ENCODE results near the gene KCNMB4. TPM values are rescaled to one million over a fixed set of nuclear protein-coding genes. Genes with fewer than 3 reads are reported as not detected.
"Not testable (repeated sequence)": the region's sequence is repeated elsewhere in the genome, so short reads cannot be mapped to it uniquely, and the experiment has no call there.

Gene KCNMB4
- total RNA-seq, 1 experiment from 2014 or later = 0.23 TPM

DNA sequence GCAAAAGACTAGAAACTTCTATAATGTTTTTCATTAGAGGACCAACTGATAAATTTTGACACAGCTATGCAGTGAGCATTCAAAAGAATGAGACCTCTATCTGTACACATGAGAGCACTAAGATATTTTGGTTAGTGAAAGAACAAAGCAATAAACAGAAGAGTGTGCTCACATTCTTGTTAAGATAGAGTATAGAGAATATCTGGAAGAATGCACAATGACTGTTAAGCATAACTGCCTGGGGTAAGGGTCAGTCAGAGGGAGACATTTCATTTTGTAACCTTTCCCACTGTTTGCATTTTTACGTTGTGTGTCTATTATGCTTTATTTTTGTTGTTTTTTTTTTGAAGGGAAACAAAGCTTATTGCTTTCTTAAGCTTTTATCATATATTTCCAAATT lies 20.7 kb downstream of the KCNMB4 start:
- no peaks in the 10 kb centered on the region for H3K4me1 ChIP-seq
- no peak overlapping the region for H3K4me3 ChIP-seq (ENCODE audit: low read depth, low read length)
- Mint-ChIP-seq H3K27ac (ENCODE audit: unreplicated experiment) (no peak overlapping the region), H3K27me3 (ENCODE audit: insufficient read depth, unreplicated experiment) (no peaks in the 10 kb centered on the region), H3K9me3 (ENCODE audit: unreplicated experiment) (peaks cover 11% of the 10 kb centered on the region), H3K36me3 (ENCODE audit: insufficient read depth, unreplicated experiment) (no peaks in the 10 kb centered on the region), H3K4me1 (ENCODE audit: low read depth, unreplicated experiment) (peaks cover 6% of the 10 kb centered on the region), H3K4me3 (ENCODE audit: unreplicated experiment) (no peak overlapping the region)
- no peaks in the 10 kb centered on the region for H3K27me3 ChIP-seq (replicated peaks; ENCODE audit: control insufficient read depth, insufficient read depth, low read length)
- DNase-seq = no peak
- H3K9me3 ChIP-seq = no peaks in the 10 kb centered on the region
- no peak for TF ChIP-seq CTCF (IDR thresholded peaks at IDR 0.05; ENCODE audit: insufficient read depth in 1 of 2, low read depth in 1 of 2, low read length in 1 of 2, severe bottlenecking in 1 of 2, unreplicated experiment in 1 of 2)
- intact Hi-C loops (cut with micrococcal nuclease; ENCODE audit: unreplicated experiment) = no loop called here
- no TSS peak for BruUV-seq (replicated peaks)
- CTCF ChIA-PET = no interaction called here
- POLR2A ChIA-PET = no interaction called here
- no peaks in the 10 kb centered on the region for H3K36me3 ChIP-seq (ENCODE audit: control insufficient read depth, insufficient read depth, low read length)

- Histone ChIP-seq H3K9me3 (no peaks in the 10 kb centered on the region), H3K27me3 (replicated peaks; ENCODE audit: control insufficient read depth, insufficient read depth, low read length) (no peaks in the 10 kb centered on the region), H3K4me3 (ENCODE audit: low read depth, low read length) (no peak overlapping the region), H3K36me3 (ENCODE audit: control insufficient read depth, insufficient read depth, low read length) (no peaks in the 10 kb centered on the region), H3K4me1 (no peaks in the 10 kb centered on the region)
- no peak for DNase-seq
- Mint-ChIP-seq H3K36me3 (ENCODE audit: insufficient read depth, unreplicated experiment) (no peaks in the 10 kb centered on the region), H3K27ac (ENCODE audit: unreplicated experiment) (no peak overlapping the region), H3K4me3 (ENCODE audit: unreplicated experiment) (no peak overlapping the region), H3K9me3 (ENCODE audit: unreplicated experiment) (peaks cover 11% of the 10 kb centered on the region), H3K27me3 (ENCODE audit: insufficient read depth, unreplicated experiment) (no peaks in the 10 kb centered on the region), H3K4me1 (ENCODE audit: low read depth, unreplicated experiment) (no peaks in the 10 kb centered on the region)
- ChIA-PET CTCF (no interaction called here), POLR2A (no interaction called here)
- intact Hi-C loops (cut with micrococcal nuclease; ENCODE audit: unreplicated experiment) = no loop called here
- no TSS peak for BruUV-seq (replicated peaks)
- TF ChIP-seq CTCF (IDR thresholded peaks at IDR 0.05; ENCODE audit: insufficient read depth in 1 of 2, low read depth in 1 of 2, low read length in 1 of 2, severe bottlenecking in 1 of 2, unreplicated experiment in 1 of 2) = no peak
These were observed 23.6 kb downstream of the KCNMB4 start for GRCh38 chr12:70389678-70390077.

- H3K36me3 Mint-ChIP-seq (ENCODE audit: insufficient read depth, unreplicated experiment); H3K9me3 ChIP-seq; H3K4me3 ChIP-seq (ENCODE audit: low read depth, low read length); POLR2A ChIA-PET; H3K36me3 ChIP-seq (ENCODE audit: control insufficient read depth, insufficient read depth, low read length); H3K27me3 ChIP-seq (replicated peaks; ENCODE audit: control insufficient read depth, insufficient read depth, low read length); BruUV-seq (replicated peaks); CTCF ChIA-PET; intact Hi-C loops (cut with micrococcal nuclease; ENCODE audit: unreplicated experiment); DNase-seq; H3K27ac Mint-ChIP-seq (ENCODE audit: unreplicated experiment); H3K4me1 ChIP-seq; H3K27me3 Mint-ChIP-seq (ENCODE audit: insufficient read depth, unreplicated experiment); H3K4me1 Mint-ChIP-seq (ENCODE audit: low read depth, unreplicated experiment); H3K4me3 Mint-ChIP-seq (ENCODE audit: unreplicated experiment): not testable (repeated sequence)
- H3K9me3 Mint-ChIP-seq (ENCODE audit: unreplicated experiment) = peaks cover 11% of the 10 kb centered on the region
These were observed 26.5 kb downstream of the KCNMB4 start for GRCh38 chr12:70392631-70393030.
